ACC112 (cell line): ENCODE results near the gene MESD.

Experiments used
- H2AFZ ChIP-seq: fragments of 200-600 bp; sonication (generic); one replicate; pipeline ENCODE4 v1.6.0; 2017; ENCODE audit warnings: antibody characterized with exemption, low read length; ENCODE audit not compliant: unreplicated experiment
- H3K27ac ChIP-seq: fragments of 200-600 bp; sonication (generic); 2 replicates; pipeline ENCODE4 v1.5.1; 2014; ENCODE audit warnings: low read depth, mild to moderate bottlenecking, antibody characterized with exemption, low read length, moderate library complexity
- H3K27me3 ChIP-seq: fragments of 200-600 bp; sonication (generic); 2 replicates; pipeline ENCODE4 v1.6.1; 2014; ENCODE audit warnings: mild to moderate bottlenecking, antibody characterized with exemption, low read length, moderate library complexity, mixed read lengths; ENCODE audit not compliant: insufficient read depth
- H3K36me3 ChIP-seq: fragments of 200-600 bp; sonication (generic); 2 replicates; pipeline ENCODE4 v1.6.1; 2016; ENCODE audit warnings: mild to moderate bottlenecking, antibody characterized with exemption, low read length, moderate library complexity, mixed read lengths; ENCODE audit not compliant: insufficient read depth
- H3K4me1 ChIP-seq: fragments of 200-600 bp; sonication (generic); one replicate; pipeline ENCODE4 v1.6.1; 2016; ENCODE audit warnings: low read length, mixed read lengths; ENCODE audit not compliant: insufficient read depth, unreplicated experiment, control insufficient read depth
- H3K4me3 ChIP-seq: fragments of 200-600 bp; sonication (generic); 2 replicates; pipeline ENCODE4 v1.5.1; 2014; ENCODE audit warnings: mild to moderate bottlenecking, low read depth, low read length
- H3K79me2 ChIP-seq: fragments of 200-600 bp; sonication (generic); one replicate; pipeline ENCODE4 v1.6.0; 2016; ENCODE audit warnings: low read length; ENCODE audit not compliant: control insufficient read depth, unreplicated experiment, insufficient read depth

MESD gene

DNA sequence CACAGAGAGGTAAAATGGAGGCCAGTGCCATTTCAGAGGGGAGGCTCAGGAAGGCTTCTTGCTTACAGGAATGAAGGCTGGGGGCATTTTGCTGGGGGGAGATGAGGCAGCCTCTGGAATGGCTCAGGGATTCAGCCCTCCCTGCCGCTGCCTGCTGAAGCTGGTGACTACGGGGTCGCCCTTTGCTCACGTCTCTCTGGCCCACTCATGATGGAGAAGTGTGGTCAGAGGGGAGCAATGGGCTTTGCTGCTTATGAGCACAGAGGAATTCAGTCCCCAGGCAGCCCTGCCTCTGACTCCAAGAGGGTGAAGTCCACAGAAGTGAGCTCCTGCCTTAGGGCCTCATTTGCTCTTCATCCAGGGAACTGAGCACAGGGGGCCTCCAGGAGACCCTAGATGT is 39.9 kb downstream of the MESD start:
- no peak overlapping the region for H2AFZ ChIP-seq
- no peak overlapping the region for H3K4me3 ChIP-seq
- H3K79me2 ChIP-seq = no peaks in the 10 kb centered on the region
- H3K36me3 ChIP-seq = peaks cover 7% of the 10 kb centered on the region; the same call in 1 of the 2 replicates
- no peaks in the 10 kb centered on the region for H3K4me1 ChIP-seq
- H3K27ac ChIP-seq = no peak overlapping the region
- H3K27me3 ChIP-seq = no peaks in the 10 kb centered on the region

DNA sequence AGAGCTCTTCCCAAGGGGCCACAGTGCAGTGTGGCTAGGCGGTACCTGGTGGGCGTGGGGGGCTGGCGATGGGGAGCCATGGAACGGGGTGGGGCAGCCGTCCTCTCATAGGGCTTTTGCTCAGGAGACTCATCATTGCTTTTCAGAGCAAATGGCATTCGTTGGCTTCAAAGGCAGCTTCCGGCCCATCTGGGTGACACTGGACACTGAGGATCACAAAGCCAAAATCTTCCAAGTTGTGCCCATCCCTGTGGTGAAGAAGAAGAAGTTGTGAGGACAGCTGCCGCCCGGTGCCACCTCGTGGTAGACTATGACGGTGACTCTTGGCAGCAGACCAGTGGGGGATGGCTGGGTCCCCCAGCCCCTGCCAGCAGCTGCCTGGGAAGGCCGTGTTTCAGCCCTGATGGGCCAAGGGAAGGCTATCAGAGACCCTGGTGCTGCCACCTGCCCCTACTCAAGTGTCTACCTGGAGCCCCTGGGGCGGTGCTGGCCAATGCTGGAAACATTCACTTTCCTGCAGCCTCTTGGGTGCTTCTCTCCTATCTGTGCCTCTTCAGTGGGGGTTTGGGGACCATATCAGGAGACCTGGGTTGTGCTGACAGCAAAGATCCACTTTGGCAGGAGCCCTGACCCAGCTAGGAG is 40.8 kb downstream of the MESD start:
- Histone ChIP-seq H3K4me1 (no peaks in the 10 kb centered on the region), H3K36me3 (peaks cover 7% of the 10 kb centered on the region; the same call in 1 of the 2 replicates), H2AFZ (no peak overlapping the region), H3K79me2 (no peaks in the 10 kb centered on the region), H3K27ac (no peak overlapping the region), H3K4me3 (no peak overlapping the region), H3K27me3 (no peaks in the 10 kb centered on the region)

DNA sequence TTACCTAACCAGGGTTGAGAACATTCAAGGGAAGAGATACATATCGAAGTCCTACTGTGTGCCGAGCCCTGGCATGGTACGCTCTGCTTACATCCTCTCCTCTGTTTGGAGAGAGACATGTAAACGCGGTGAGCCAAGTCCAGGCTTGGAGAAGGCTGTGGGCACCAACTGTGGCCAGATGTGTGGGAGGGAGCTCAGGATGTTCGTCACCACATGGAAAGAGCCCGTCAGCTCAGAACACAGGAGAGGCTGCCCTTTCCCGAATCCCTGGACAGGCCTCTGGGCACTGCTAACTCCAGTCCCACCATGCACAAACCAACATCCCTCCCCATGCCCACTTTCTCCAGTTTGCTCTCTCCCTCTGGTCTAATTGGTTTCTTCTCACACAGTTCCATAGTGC is 43.0 kb downstream of the MESD start:
- H3K27ac ChIP-seq = no peak overlapping the region
- H3K4me3 ChIP-seq = no peak overlapping the region
- no peaks in the 10 kb centered on the region for H3K4me1 ChIP-seq
- H3K27me3 ChIP-seq = no peaks in the 10 kb centered on the region
- H2AFZ ChIP-seq = no peak overlapping the region
- peaks cover 4% of the 10 kb centered on the region; the same call in 1 of the 2 replicates for H3K36me3 ChIP-seq
- H3K79me2 ChIP-seq = no peaks in the 10 kb centered on the region

DNA sequence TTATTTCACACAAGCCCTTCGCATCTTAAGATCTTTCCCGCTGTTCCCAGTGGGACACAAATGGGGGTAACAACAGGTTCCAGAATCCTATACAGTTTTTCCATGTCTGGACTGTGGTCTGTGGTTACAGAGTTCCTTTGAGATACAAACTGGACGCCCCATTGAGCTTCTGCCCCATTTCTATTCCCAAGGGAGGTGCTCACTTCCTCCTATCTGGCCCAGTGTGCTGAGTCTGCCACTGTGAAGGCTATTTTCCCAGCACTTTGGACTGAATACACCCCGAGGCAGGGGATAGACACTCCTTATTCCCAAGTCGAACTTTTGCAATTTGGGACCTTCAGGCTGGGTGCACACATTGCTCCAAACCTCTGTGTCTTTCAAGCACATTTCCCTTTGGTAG is 44.0 kb downstream of the MESD start:
- Histone ChIP-seq H3K79me2 (no peaks in the 10 kb centered on the region), H3K27ac (no peak overlapping the region), H2AFZ (no peak overlapping the region), H3K27me3 (no peaks in the 10 kb centered on the region), H3K4me3 (no peak overlapping the region), H3K36me3 (peaks cover 7% of the 10 kb centered on the region; the same call in 1 of the 2 replicates), H3K4me1 (no peaks in the 10 kb centered on the region)

DNA sequence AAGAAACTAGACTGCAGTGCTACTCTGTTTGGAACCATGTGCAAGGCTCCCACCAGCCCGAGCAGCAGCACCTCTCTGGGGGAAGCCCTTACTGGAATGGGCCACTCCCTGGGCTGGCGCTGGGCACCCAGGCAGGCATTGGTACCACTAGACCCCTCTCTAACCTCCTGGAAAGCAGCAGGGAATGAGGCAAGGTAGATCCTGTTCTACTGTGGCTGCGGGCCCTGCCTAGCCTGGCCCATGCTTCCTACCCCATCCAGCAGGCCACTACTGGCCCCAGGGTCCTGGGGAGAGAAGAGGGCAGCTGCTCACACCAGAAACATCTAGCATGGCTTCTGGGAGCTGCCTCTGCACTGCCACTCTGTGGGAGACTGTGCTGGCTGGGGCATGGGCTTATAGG is 44.8 kb downstream of the MESD start:
- H3K4me1 ChIP-seq = no peaks in the 10 kb centered on the region
- H3K4me3 ChIP-seq = no peak overlapping the region
- no peak overlapping the region for H2AFZ ChIP-seq
- no peaks in the 10 kb centered on the region for H3K79me2 ChIP-seq
- peaks cover 7% of the 10 kb centered on the region; the same call in 1 of the 2 replicates for H3K36me3 ChIP-seq
- H3K27ac ChIP-seq = no peak overlapping the region
- no peaks in the 10 kb centered on the region for H3K27me3 ChIP-seq

DNA sequence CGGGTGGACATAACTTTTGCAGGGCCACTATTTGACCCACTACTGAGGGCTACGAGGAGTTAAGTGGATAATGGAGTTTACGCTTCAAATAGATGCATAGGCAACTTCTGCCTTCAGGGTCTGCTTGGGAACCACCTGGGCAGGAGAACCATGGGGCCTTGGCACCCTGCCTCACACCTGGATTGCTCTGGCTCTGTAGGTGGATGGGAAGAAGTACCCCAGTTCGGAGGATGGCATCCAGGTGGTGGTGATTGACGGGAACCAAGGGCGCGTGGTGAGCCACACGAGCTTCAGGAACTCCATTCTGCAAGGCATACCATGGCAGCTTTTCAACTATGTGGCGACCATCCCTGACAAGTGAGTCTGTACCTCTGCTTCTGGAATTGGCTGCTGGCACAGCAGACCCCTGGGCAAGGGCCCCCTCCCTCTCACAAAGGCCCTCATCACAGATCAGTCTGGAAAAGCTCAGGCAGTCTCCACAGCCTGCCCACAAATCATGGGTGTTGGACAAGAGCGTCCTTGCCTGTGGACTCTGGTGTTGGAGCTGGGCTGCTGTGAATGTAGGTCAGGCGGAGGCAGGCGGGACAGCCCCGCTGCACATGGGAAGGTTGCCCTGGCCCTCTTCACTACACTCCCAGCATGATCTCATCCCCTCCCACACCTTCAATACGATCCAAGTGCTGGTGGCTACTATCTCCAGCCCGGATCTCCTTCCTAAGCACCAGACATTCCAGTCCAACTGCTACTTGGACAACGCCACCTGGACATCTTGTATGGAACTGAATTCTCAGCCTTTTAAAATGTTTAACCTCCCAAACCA is 46.7 kb downstream of the MESD start:
- Histone ChIP-seq H3K27ac (no peak overlapping the region), H3K27me3 (no peaks in the 10 kb centered on the region), H3K36me3 (peaks cover 7% of the 10 kb centered on the region; the same call in 1 of the 2 replicates), H2AFZ (no peak overlapping the region), H3K79me2 (no peaks in the 10 kb centered on the region), H3K4me3 (no peak overlapping the region), H3K4me1 (no peaks in the 10 kb centered on the region)

DNA sequence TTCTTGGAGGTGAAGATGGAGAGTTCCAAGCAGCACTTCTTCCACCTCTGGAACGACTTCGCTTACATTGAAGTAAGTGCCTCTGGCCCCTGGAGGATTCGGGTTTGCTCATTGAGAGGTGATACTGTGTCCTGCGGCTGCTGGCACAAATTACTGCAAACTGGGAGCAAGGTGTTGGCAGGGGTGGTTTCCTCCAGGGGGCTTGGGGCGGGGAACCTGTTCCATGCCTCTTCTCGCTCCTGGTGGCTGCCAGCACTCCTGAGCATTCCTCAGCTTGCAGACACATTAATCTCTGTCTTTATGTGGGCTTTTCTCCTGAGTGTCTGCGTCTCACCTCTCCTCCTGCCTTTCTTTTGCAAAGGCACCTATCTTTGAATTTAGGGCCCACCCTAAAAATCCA is 47.4 kb downstream of the MESD start:
- Histone ChIP-seq H3K36me3 (peaks cover 7% of the 10 kb centered on the region; the same call in 1 of the 2 replicates), H3K4me1 (no peaks in the 10 kb centered on the region), H3K27me3 (no peaks in the 10 kb centered on the region), H3K79me2 (no peaks in the 10 kb centered on the region), H3K27ac (no peak overlapping the region), H2AFZ (no peak overlapping the region), H3K4me3 (no peak overlapping the region)

DNA sequence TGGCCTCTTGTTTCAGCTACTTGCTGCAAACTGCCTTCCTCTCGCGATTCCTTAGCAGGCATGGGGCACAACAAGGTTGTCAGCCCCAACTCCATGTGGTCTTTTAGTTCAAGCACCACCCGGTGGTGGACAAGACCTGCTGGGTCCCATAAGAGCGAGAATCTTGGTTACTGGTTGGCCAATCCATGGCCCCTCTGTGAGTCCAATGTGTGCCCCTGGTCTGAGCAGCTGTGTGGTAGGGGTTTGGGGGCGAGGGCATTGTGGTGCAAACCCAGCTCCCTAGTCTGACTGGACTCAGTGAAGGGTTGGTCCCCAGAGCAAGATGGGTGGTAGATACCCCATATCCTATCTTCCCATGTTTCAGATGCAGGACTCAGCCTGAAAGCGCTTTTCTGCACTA is 48.8 kb downstream of the MESD start:
- Histone ChIP-seq H3K4me1 (no peaks in the 10 kb centered on the region), H2AFZ (no peak overlapping the region), H3K36me3 (peaks cover 7% of the 10 kb centered on the region; the same call in 1 of the 2 replicates), H3K79me2 (no peaks in the 10 kb centered on the region), H3K27me3 (no peaks in the 10 kb centered on the region), H3K4me3 (no peak overlapping the region), H3K27ac (no peak overlapping the region)

DNA sequence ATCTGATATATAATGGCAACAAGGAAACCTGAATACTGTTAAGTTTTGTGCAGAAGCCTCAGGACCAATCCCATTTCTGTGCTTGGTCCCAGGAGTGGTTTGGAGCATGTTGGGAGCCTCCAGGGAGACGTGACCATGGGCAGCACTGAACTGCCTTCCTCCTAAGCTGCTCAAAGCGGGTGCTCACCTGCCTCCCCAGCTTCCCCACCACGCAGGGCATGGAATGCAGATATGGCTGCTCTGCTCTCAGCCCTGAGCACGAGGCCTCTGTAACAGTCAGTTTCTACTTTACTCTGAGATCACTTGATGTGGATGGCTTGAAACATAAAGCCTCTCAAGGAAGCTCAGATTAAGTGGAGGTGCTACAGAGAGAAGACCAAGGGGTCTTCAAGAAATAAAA is 49.3 kb downstream of the MESD start:
- Histone ChIP-seq H3K27ac (no peak overlapping the region), H3K36me3 (peaks cover 7% of the 10 kb centered on the region; the same call in 1 of the 2 replicates), H3K4me3 (no peak overlapping the region), H3K79me2 (no peaks in the 10 kb centered on the region), H2AFZ (no peak overlapping the region), H3K4me1 (peaks cover 2% of the 10 kb centered on the region), H3K27me3 (no peaks in the 10 kb centered on the region)

DNA sequence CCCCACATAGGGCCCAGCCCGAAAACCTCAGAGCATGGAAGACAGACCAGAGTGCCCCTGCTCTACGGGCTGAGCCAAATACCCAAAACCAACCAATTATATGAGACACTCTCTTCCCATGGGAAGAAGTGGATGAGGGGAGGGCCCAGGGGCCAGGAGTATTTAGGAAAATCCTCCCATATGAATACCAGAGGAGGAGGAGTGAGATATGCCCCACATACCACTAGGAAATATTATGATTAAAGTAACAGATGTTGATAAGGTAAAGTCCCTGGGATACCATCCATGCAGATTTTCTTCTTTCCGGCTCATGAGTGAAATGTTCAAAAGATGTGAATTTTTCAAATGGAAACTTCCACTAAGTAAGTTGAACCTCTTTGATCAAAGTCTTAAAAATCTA is 50.4 kb downstream of the MESD start:
- Histone ChIP-seq H3K36me3 (peaks cover 7% of the 10 kb centered on the region; the same call in 1 of the 2 replicates), H3K27me3 (no peaks in the 10 kb centered on the region), H2AFZ (no peak overlapping the region), H3K4me1 (peaks cover 12% of the 10 kb centered on the region), H3K4me3 (no peak overlapping the region), H3K79me2 (no peaks in the 10 kb centered on the region), H3K27ac (no peak overlapping the region)

DNA sequence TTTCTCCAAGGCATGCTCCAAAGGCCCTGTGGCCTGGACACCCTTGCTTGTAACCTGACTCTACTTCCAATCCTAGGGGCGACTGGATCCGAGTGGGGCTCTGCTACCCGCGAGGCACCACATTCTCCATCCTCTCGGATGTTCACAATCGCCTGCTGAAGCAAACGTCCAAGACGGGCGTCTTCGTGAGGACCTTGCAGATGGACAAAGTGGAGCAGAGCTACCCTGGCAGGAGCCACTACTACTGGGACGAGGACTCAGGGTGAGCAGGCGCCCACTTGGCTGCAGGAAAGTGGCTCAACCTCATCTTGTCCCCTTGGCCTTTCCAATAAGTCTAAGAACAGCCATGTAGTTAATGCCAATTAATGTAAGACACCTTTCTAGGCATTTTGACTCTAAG is 51.9 kb downstream of the MESD start:
- peaks cover 19% of the 10 kb centered on the region for H3K4me1 ChIP-seq
- H2AFZ ChIP-seq = no peak overlapping the region
- no peak overlapping the region for H3K27ac ChIP-seq
- peaks cover 7% of the 10 kb centered on the region; the same call in 1 of the 2 replicates for H3K36me3 ChIP-seq
- no peak overlapping the region for H3K4me3 ChIP-seq
- H3K27me3 ChIP-seq = no peaks in the 10 kb centered on the region
- no peaks in the 10 kb centered on the region for H3K79me2 ChIP-seq
